H1 (cell line): ENCODE results near the gene STK11. TPM values are rescaled to one million over a fixed set of nuclear protein-coding genes. Genes with fewer than 3 reads are reported as not detected.

Source experiments
- CTCF ChIA-PET: fragments of 300-600 bp; sonication (Branson Sonifier 250); formaldehyde crosslinking; loops from one replicate; lab custom pipeline; 2021; ENCODE audit not compliant: partially characterized antibody; lab: Charles Lee
- POLR2A ChIA-PET: fragments of 300-600 bp; sonication (Branson Sonifier 250); formaldehyde crosslinking; loops from one replicate; lab custom pipeline; 2021; ENCODE audit warnings: inconsistent platforms; ENCODE audit not compliant: partially characterized antibody; lab: Charles Lee
- DNase-seq, 2 experiments: peaks; one replicate each; pipeline versions ENCODE4 v3.0.0 to v3.0.0-alpha.2; 2010 to 2022; ENCODE audit warnings: low spot score in 2 of 2, low read depth in 1 of 2, mixed read lengths in 1 of 2
- FAIRE-seq: peaks from 2 replicates; lab custom pipeline; 2011; peaks lifted over from hg19 to GRCh38; lab: Jason Lieb, UNC
- H2AFZ ChIP-seq: 2 replicates; pipeline ENCODE4 v1.8.1; 2012; ENCODE audit warnings: low read length, inconsistent platforms
- H2AK5ac ChIP-seq: 2 replicates; pipeline ENCODE4 v1.6.1; 2013; ENCODE audit warnings: low read depth, low read length
- H2BK120ac ChIP-seq: replicated peaks from 2 replicates; pipeline ENCODE3; 2013; ENCODE audit warnings: low read depth, low read length, inconsistent platforms
- H2BK12ac ChIP-seq: 2 replicates; pipeline ENCODE4 v1.6.1; 2013; ENCODE audit warnings: low read depth, low read length
- H2BK15ac ChIP-seq: 2 replicates; pipeline ENCODE4 v1.6.1; 2013; ENCODE audit warnings: low read length
- H2BK20ac ChIP-seq: 2 replicates; pipeline ENCODE4 v1.6.1; 2013; ENCODE audit warnings: low read length
- H2BK5ac ChIP-seq: 2 replicates; pipeline ENCODE4 v1.6.1; 2013; ENCODE audit warnings: low read depth, low read length
- H3K14ac ChIP-seq: 2 replicates; pipeline ENCODE4 v1.6.1; 2013; ENCODE audit warnings: inconsistent platforms; ENCODE audit not compliant: insufficient read length
- H3K18ac ChIP-seq: 2 replicates; pipeline ENCODE4 v1.6.1; 2013; ENCODE audit warnings: low read length; ENCODE audit errors: extremely low read depth
- H3K23ac ChIP-seq: 2 replicates; pipeline ENCODE4 v1.6.1; 2013; ENCODE audit warnings: inconsistent platforms; ENCODE audit not compliant: insufficient read length
- H3K23me2 ChIP-seq: 2 replicates; pipeline ENCODE4 v1.6.1; 2013; ENCODE audit warnings: low read depth, low read length
- H3K27ac ChIP-seq: 2 replicates; pipeline ENCODE4 v1.6.1; 2011; ENCODE audit warnings: low read depth, low read length, inconsistent platforms
- H3K27me3 ChIP-seq, 4 experiments: replicated peaks in 1 of 4; 1 replicate in 1 of 4; 2 replicates in 3 of 4; pipeline versions ENCODE4 v1.6.1 to v1.8.1; 2011 to 2013; ENCODE audit warnings: low read length in 3 of 4, mild to moderate bottlenecking in 3 of 4, inconsistent platforms in 2 of 4, mixed read lengths in 2 of 4, moderate library complexity in 1 of 4; ENCODE audit not compliant: control insufficient read depth in 3 of 4, insufficient read depth in 3 of 4; ENCODE audit errors: extremely low read depth in 1 of 4
- H3K36me3 ChIP-seq, 4 experiments: 2 replicates each; pipeline versions ENCODE4 v1.6.1 to v1.8.1; 2011 to 2013; ENCODE audit warnings: mild to moderate bottlenecking in 4 of 4, low read length in 3 of 4, moderate library complexity in 2 of 4, control low read depth in 1 of 4, inconsistent platforms in 1 of 4; ENCODE audit not compliant: insufficient read depth in 4 of 4, control insufficient read depth in 2 of 4
- H3K4ac ChIP-seq: replicated peaks from 2 replicates; pipeline ENCODE3; 2013; ENCODE audit warnings: low read length, low read depth, mixed read lengths, inconsistent platforms; ENCODE audit not compliant: insufficient read length
- H3K4me1 ChIP-seq, 4 experiments: replicated peaks in 1 of 4; 1 replicate in 1 of 4; 2 replicates in 3 of 4; pipeline versions ENCODE4 v1.6.1 to v1.8.1; 2011 to 2013; ENCODE audit warnings: low read length in 3 of 4, inconsistent platforms in 2 of 4, mixed read lengths in 1 of 4; ENCODE audit not compliant: insufficient read depth in 4 of 4, control insufficient read depth in 3 of 4
- H3K4me2 ChIP-seq, 2 experiments: 2 replicates each; pipeline versions ENCODE4 v1.6.1 to v1.8.1; 2011 to 2013; ENCODE audit warnings: low read depth in 2 of 2, low read length in 2 of 2, control low read depth in 1 of 2, inconsistent platforms in 1 of 2, mild to moderate bottlenecking in 1 of 2; ENCODE audit not compliant: insufficient read depth in 1 of 2
- H3K4me3 ChIP-seq, 4 experiments: fragments of 200-600, 300-600 bp in 1 of 4; sonication (generic), shearing (Covaris generic), sonication (Bioruptor Twin) in 1 of 4; 2 replicates each; pipeline versions ENCODE4 v1.5.1 to v1.8.1; 2011 to 2016; ENCODE audit warnings: low read length in 4 of 4, low read depth in 3 of 4, control low read depth in 2 of 4, inconsistent platforms in 2 of 4, mild to moderate bottlenecking in 2 of 4, mixed read lengths in 1 of 4, moderate library complexity in 1 of 4; ENCODE audit not compliant: insufficient read depth in 2 of 4; ENCODE audit errors: extremely low read depth in 1 of 4
- H3K56ac ChIP-seq: replicated peaks from 2 replicates; pipeline ENCODE3; 2013; ENCODE audit warnings: low read depth, mild to moderate bottlenecking, mixed read lengths, low read length, inconsistent platforms; ENCODE audit not compliant: insufficient read length
- H3K79me1 ChIP-seq: 2 replicates; pipeline ENCODE4 v1.6.1; 2013; ENCODE audit warnings: low read depth, low read length, control low read depth
- H3K79me2 ChIP-seq, 2 experiments: 2 replicates each; pipeline versions ENCODE4 v1.6.1 to v1.8.1; 2012 to 2013; ENCODE audit warnings: low read length in 2 of 2, mild to moderate bottlenecking in 2 of 2, inconsistent platforms in 1 of 2; ENCODE audit not compliant: insufficient read depth in 2 of 2, control insufficient read depth in 1 of 2
- H3K9ac ChIP-seq, 4 experiments: replicated peaks in 1 of 4; 1 replicate in 1 of 4; 2 replicates in 3 of 4; pipeline versions ENCODE4 v1.6.1 to v1.8.1; 2011 to 2013; ENCODE audit warnings: low read depth in 3 of 4, low read length in 3 of 4, control low read depth in 2 of 4, mild to moderate bottlenecking in 2 of 4, moderate library complexity in 2 of 4, inconsistent platforms in 1 of 4; ENCODE audit errors: extremely low read depth in 1 of 4
- H3K9me3 ChIP-seq, 2 experiments: 2 replicates each; pipeline versions ENCODE4 v1.6.1 to v1.8.1; 2012 to 2013; ENCODE audit warnings: mild to moderate bottlenecking in 2 of 2, moderate library complexity in 2 of 2, control low read depth in 1 of 2, inconsistent platforms in 1 of 2, low read depth in 1 of 2, low read length in 1 of 2, mixed read lengths in 1 of 2; ENCODE audit not compliant: insufficient read depth in 2 of 2
- H4K20me1 ChIP-seq, 2 experiments: replicated peaks in 1 of 2; 2 replicates each; pipeline versions ENCODE3 to v1.8.1; 2011 to 2013; ENCODE audit warnings: inconsistent platforms in 2 of 2, low read length in 2 of 2, mild to moderate bottlenecking in 1 of 2; ENCODE audit not compliant: insufficient read depth in 2 of 2, control insufficient read depth in 1 of 2
- H4K5ac ChIP-seq: 2 replicates; pipeline ENCODE4 v1.6.1; 2013; ENCODE audit warnings: low read length, low read depth, mixed read lengths, inconsistent platforms; ENCODE audit not compliant: insufficient read length
- H4K8ac ChIP-seq: 2 replicates; pipeline ENCODE4 v1.8.0; 2013; ENCODE audit warnings: mild to moderate bottlenecking, moderate library complexity, low read length, inconsistent platforms; ENCODE audit not compliant: insufficient read depth; ENCODE audit errors: extremely low read depth
- H4K91ac ChIP-seq: replicated peaks from 2 replicates; pipeline ENCODE3; 2013; ENCODE audit warnings: low read length, mixed read lengths, inconsistent platforms; ENCODE audit not compliant: insufficient read length
- GABPA ChIP-seq: IDR thresholded peaks from 2 replicates; pipeline ENCODE4 v1.6.1; 2011; ENCODE audit warnings: mild to moderate bottlenecking, low read length, moderate library complexity, borderline replicate concordance; ENCODE audit not compliant: insufficient read depth
- RXRA ChIP-seq: IDR thresholded peaks from 2 replicates; pipeline ENCODE4 v1.6.1; 2011; ENCODE audit warnings: low read depth, mild to moderate bottlenecking, low read length, moderate library complexity; ENCODE audit not compliant: insufficient read depth
- SIN3A ChIP-seq, 2 experiments: IDR thresholded peaks in 1 of 2; conservative IDR thresholded peaks in 1 of 2; 2 replicates each; pipeline ENCODE4 v1.6.1; 2011 to 2012; ENCODE audit warnings: low read length in 2 of 2, improper control_type of control experiment in 1 of 2, low read depth in 1 of 2, mild to moderate bottlenecking in 1 of 2
- TAF7 ChIP-seq: optimal IDR thresholded peaks from 2 replicates; pipeline ENCODE3; 2011; ENCODE audit warnings: low read depth, mild to moderate bottlenecking, inconsistent platforms, low read length, moderate library complexity, borderline replicate concordance
- TBP ChIP-seq: IDR thresholded peaks from 2 replicates; pipeline ENCODE4 v1.6.1; 2011; ENCODE audit warnings: low read depth, low read length, improper control_type of control experiment
- WGBS, 2 experiments: shearing (Covaris generic) in 1 of 2; methylation state at CpG; one replicate each; pipeline versions ENCODE4 v1.1.6 to v1.1.7; 2013 to 2015; ENCODE audit warnings: low lambda C conversion rate in 2 of 2, mixed read lengths in 2 of 2, inconsistent platforms in 1 of 2, low coverage in 1 of 2, missing lambda C conversion rate in 1 of 2; ENCODE audit not compliant: insufficient replicate concordance in 2 of 2, insufficient coverage in 1 of 2, insufficient read length in 1 of 2; ENCODE audit errors: extremely low coverage in 1 of 2, missing lambda C conversion rate in 1 of 2; 5-methylcytosine and 5-hydroxymethylcytosine counted together
- polyA plus RNA-seq, 7 experiments: library from polyadenylated mRNA; depleted of rRNA in 3 of 7; stranded (reverse) in 5 of 7; unstranded in 2 of 7; fragments of >200 nt in 5 of 7; fragments of 200-250 nt in 2 of 7; gene quantifications; 1 replicate in 5 of 7; 2 replicates in 1 of 7; 4 replicates in 1 of 7; pipeline versions ENCODE4 v1.2.1 to v1.2.3, GENCODE V29; 2011 to 2013; ENCODE audit warnings: missing spikeins in 2 of 7, mixed read lengths in 2 of 7
- total RNA-seq: library from RNA; stranded (reverse); fragmentation: NEBNext Ultra II Directional; extraction: Animal tissue kit (Norgen Biotek cat#: 25700); gene quantifications from 2 replicates; pipeline ENCODE4 v1.2.1, GENCODE V29; 2021
- TF ChIP-seq, protein P1 (sequence below), 3 experiments: IDR thresholded peaks; 1 replicate in 2 of 3; 2 replicates in 1 of 3; pipeline versions ENCODE4 v1.5.1 to v1.6.1; 2011; ENCODE audit warnings: low read length in 3 of 3, mild to moderate bottlenecking in 3 of 3, inconsistent platforms in 2 of 3, low read depth in 1 of 3, moderate library complexity in 1 of 3; ENCODE audit not compliant: insufficient read depth in 1 of 3; ENCODE audit errors: control extremely low read depth in 1 of 3

The STK11 gene
- total and polyA plus RNA-seq, 2 of the 8 experiments (the other 6 are each of a cell fraction or from before 2014, with no cell fraction given): 45.3 to 70.7 TPM

- Histone ChIP-seq H3K27me3 (no peaks in the 10 kb centered on the region), H3K14ac (no peak overlapping the region), H3K4me3 (no peak overlapping the region), H3K79me1 (peaks cover 9% of the 10 kb centered on the region), H3K56ac (no peak overlapping the region), H3K27ac (no peak overlapping the region), H2BK20ac (no peak overlapping the region), H2BK15ac (no peak overlapping the region; the same call in 1 of the 2 replicates), H3K79me2 (peaks cover 0 to 7% of the 10 kb centered on the region in 2 experiments; a peak in 1 of 4 replicates), H3K23ac (no peak overlapping the region), H4K5ac (no peak overlapping the region), H3K4me1 (peaks cover 0 to 21% (median 10%) of the 10 kb centered on the region in 4 experiments; a peak in 5 of 7 replicates), H3K9me3 (no peaks in the 10 kb centered on the region), H2AK5ac (no peak overlapping the region), H2BK5ac (no peak overlapping the region), H3K9ac (no peak overlapping the region), H3K4ac (no peak overlapping the region), H4K91ac (no peak overlapping the region), H2BK12ac (no peak overlapping the region), H3K23me2 (peaks cover 8% of the 10 kb centered on the region; the same call in 1 of the 2 replicates), H3K18ac (peak overlapping the region; percentile 32; the same call in 1 of the 2 replicates), H4K20me1 (peaks cover 0 to 7% of the 10 kb centered on the region in 2 experiments), H3K4me2 (peak overlapping the region in 1 of 2 experiments; percentile 39; a peak in 1 of 4 replicates), H3K36me3 (no peaks in the 10 kb centered on the region), H2AFZ (no peak overlapping the region), H2BK120ac (no peak overlapping the region), H4K8ac (0 out of 2 replicates have a peak overlapping the region, but pooled peaks have one; percentile 29)
- 80% methylated on average over 25 of the region's 33 CpGs; no CpG with 5 or more reads in 1 of the 2 experiments for WGBS, 2 experiments
- peak in 1 of 2 experiments; percentile 94 for DNase-seq
- no peak for FAIRE-seq
- POLR2A ChIA-PET: interaction anchor here (0.7 to 10.1 kb wide), 14 partner anchors 9 to 248 kb away, joined by 3 to 355 read pairs (median 4); partner anchors contain the start of genes ARHGAP45, CIRBP, FAM174C and GPX4
- CTCF ChIA-PET: interaction anchor here (0.6 to 7.7 kb wide), 30 partner anchors 8 to 598 kb away, joined by 3 to 212 read pairs (median 4); partner anchors contain the start of genes CIRBP and FAM174C
- TF ChIP-seq GABPA (peak; percentile 81), SIN3A (conservative IDR thresholded peaks at IDR 0.05 in 1 of 2, IDR thresholded peaks at IDR 0.05 in 1 of 2; ENCODE audit: low read depth in 1 of 2, low read length in 2 of 2) (peak in 1 of 2 experiments; percentile 67; a peak in 1 of 4 replicates), TAF7 (peak; percentile 6), RXRA (0 out of 2 replicates have a peak, but pooled peaks have one; percentile 29), TBP (peak; percentile 41; the same call in 1 of the 2 replicates)
- TF ChIP-seq, protein P1, sequence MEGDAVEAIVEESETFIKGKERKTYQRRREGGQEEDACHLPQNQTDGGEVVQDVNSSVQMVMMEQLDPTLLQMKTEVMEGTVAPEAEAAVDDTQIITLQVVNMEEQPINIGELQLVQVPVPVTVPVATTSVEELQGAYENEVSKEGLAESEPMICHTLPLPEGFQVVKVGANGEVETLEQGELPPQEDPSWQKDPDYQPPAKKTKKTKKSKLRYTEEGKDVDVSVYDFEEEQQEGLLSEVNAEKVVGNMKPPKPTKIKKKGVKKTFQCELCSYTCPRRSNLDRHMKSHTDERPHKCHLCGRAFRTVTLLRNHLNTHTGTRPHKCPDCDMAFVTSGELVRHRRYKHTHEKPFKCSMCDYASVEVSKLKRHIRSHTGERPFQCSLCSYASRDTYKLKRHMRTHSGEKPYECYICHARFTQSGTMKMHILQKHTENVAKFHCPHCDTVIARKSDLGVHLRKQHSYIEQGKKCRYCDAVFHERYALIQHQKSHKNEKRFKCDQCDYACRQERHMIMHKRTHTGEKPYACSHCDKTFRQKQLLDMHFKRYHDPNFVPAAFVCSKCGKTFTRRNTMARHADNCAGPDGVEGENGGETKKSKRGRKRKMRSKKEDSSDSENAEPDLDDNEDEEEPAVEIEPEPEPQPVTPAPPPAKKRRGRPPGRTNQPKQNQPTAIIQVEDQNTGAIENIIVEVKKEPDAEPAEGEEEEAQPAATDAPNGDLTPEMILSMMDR (IDR thresholded peaks at IDR 0.05; ENCODE audit: control extremely low read depth in 1 of 3, insufficient read depth in 1 of 3, low read depth in 1 of 3, low read length in 3 of 3): peak; percentile 86 to 95 (median 94)
Observed at GRCh38 chr19:1243768-1244692, 38.5 kb downstream of the STK11 start.
